ENCODE results near the gene NEK2.
"Not testable (repeated sequence)": the region's sequence is repeated elsewhere in the genome, so short reads cannot be mapped to it uniquely, and the experiment has no call there.

The NEK2 gene

GRCh38 chr1:211688421-211688820 lies 13.0 kb upstream of the NEK2 start:
- no peak for TF ChIP-seq CTCF (IDR thresholded peaks at IDR 0.05; ENCODE audit: borderline replicate concordance, insufficient read depth, low read depth, low read length)
- no peak overlapping the region for H3K4me3 ChIP-seq (ENCODE audit: low read depth, low read length)

GRCh38 chr1:211687462-211688215 lies 12.2 kb upstream of the NEK2 start:
- H3K4me3 ChIP-seq (ENCODE audit: low read depth, low read length) = no peak overlapping the region
- TF ChIP-seq CTCF (IDR thresholded peaks at IDR 0.05; ENCODE audit: borderline replicate concordance, insufficient read depth, low read depth, low read length) = no peak

- TF ChIP-seq CTCF (IDR thresholded peaks at IDR 0.05; ENCODE audit: borderline replicate concordance, insufficient read depth, low read depth, low read length) = no peak
- no peak overlapping the region for H3K4me3 ChIP-seq (ENCODE audit: low read depth, low read length)
These were observed 10.4 kb upstream of the NEK2 start for GRCh38 chr1:211685823-211686222.

- no peak overlapping the region for H3K4me3 ChIP-seq (ENCODE audit: low read depth, low read length)
- TF ChIP-seq CTCF (IDR thresholded peaks at IDR 0.05; ENCODE audit: borderline replicate concordance, insufficient read depth, low read depth, low read length) = no peak
These were observed 9.4 kb upstream of the NEK2 start for GRCh38 chr1:211684791-211685190.

- no peak for TF ChIP-seq CTCF (IDR thresholded peaks at IDR 0.05; ENCODE audit: borderline replicate concordance, insufficient read depth, low read depth, low read length)
- H3K4me3 ChIP-seq (ENCODE audit: low read depth, low read length) = no peak overlapping the region
These were observed 8.9 kb upstream of the NEK2 start for GRCh38 chr1:211684331-211684730.

GRCh38 chr1:211683396-211684297 lies 8.2 kb upstream of the NEK2 start:
- TF ChIP-seq CTCF (IDR thresholded peaks at IDR 0.05; ENCODE audit: borderline replicate concordance, insufficient read depth, low read depth, low read length) = no peak

GRCh38 chr1:211682186-211682585 lies 6.8 kb upstream of the NEK2 start:
- not testable (repeated sequence) for H3K4me3 ChIP-seq (ENCODE audit: low read depth, low read length)

More at GRCh38 chr1:211683396-211684297, 8.2 kb upstream of the NEK2 start:
- H3K4me3 ChIP-seq (ENCODE audit: low read depth, low read length) = no peak overlapping the region

All from GM12875 (cell line).